GM19328 (cell line): ENCODE data around the gene ADCY4.

Source experiments
- ATAC-seq: cut with Tn5 transposase; IDR thresholded peaks from one replicate; pipeline ENCODE4 v1.9.1; 2021; ENCODE audit warnings: mild to moderate bottlenecking, moderate library complexity; ENCODE audit not compliant: unreplicated experiment

The ADCY4 gene

DNA sequence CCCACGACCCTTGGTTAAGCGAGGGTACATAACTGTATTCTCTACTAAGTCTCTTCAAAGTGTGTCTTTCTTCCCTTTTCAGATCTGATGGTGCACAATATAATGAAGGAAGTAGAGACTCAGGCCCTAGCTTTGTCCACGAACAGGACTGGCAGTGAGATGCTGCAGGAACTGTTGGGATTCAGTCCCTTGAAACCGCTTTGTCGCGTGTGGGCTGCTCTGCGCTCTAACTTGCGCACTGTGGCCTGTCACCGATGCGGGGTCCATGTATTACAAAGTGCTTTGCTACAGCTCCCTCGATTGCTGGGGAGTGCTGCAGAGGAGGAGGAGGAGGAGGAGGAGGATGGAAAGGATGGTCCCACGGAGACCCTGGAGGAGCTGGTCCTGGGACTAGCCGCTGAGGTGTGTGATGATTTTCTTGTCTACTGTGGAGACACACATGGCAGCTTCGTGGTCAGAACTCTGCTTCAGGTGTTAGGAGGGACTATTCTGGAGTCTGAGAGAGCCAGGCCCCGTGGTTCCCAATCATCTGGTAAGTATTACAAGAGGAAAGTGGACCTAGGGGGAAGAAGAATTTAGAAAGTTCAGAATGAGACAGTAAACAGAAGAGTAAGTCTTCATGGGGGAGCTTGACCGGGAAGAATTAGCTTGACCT lies 34.4 kb downstream of the ADCY4 start:
- no peak for ATAC-seq

GRCh38 chr14:24299255-24300191 lies 35.3 kb downstream of the ADCY4 start, which contains the start of the genes DHRS1 and NOP9:
Gene DHRS1 (minus strand): TSS chr14:24299780. CDS start chr14:24299106, 674 bp downstream.
Gene NOP9 (plus strand): TSS chr14:24299850. CDS start chr14:24299955, 105 bp downstream.
- peak; percentile 53 for ATAC-seq

DNA sequence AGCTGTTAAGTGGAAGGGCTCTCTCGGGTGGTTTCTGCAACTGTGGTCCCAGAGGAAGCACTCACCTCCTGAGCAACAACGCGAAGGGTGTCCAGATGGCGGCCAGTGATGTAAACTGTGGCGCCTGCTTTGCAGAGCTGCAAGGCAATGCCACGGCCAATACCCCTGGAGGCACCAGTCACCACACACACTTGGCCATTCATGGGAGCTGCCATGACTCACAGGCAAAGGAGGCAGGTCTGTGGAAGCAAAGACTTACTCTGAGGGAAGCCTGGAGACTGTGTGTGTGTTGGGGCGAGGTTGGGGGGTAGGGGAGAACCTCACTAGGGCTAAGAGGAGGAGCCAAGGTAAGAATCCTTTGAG lies 36.0 kb downstream of the ADCY4 start:
- no peak for ATAC-seq

- ATAC-seq = peak; percentile 10
Measured at GRCh38 chr14:24297190-24297964, 37.5 kb downstream of the ADCY4 start.

DNA sequence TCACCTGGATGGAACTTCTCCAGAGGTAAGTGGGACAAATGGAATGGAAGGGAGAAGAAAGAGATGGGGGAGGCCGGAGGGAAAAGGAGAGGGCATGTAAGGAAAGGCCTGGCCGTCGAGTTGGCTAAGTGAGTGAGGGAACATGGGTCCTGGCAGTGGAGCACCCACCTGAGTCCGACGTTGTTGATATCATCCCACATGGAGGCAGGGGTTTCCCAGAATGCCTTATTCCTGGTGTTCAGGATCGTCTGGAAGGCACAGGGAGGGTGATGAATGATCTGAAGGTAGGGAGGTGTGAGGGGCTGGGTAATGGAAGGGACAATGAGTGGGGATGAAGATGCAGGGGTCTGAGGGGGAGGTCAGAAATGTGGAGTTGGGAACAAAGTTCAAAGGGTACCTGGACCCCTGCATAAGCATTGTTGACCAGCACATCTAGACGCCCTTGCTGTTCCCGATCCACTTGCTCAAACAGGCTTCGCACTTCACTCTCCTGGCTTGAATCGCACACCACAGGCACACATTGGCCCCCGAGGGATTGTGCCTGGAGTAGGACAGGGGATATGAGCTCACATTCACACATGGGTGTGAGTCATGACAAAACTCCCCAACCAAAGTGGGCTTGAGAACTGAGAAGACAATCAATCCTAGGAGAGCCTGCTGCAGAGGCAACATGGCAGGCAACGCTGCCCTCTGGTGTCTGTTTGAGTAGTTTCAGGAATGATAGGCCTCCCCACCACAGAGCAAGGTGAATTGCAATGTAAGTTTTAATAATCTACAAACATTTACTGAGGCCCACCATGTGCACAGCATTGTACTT lies 38.3 kb downstream of the ADCY4 start:
- peak; percentile 47 for ATAC-seq

DNA sequence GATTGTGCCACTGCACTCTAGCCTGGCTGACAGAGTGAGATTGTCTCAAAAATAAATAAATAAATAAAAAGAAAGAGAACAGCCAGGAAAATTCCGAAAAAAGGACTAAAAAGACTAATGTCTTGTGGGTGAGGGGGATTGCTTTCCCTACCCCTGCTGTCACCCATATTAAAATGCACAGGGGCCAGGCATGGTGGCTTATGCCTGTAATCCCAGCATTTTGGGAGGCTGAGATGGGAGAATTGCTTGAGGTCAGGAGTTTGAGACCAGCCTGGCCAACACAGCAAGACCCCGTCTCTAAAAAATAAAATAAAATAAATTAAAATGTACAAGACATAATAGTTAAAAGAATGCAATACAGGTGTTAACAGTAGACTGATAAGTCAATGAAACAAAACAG lies 41.3 kb downstream of the ADCY4 start:
- no peak for ATAC-seq

DNA sequence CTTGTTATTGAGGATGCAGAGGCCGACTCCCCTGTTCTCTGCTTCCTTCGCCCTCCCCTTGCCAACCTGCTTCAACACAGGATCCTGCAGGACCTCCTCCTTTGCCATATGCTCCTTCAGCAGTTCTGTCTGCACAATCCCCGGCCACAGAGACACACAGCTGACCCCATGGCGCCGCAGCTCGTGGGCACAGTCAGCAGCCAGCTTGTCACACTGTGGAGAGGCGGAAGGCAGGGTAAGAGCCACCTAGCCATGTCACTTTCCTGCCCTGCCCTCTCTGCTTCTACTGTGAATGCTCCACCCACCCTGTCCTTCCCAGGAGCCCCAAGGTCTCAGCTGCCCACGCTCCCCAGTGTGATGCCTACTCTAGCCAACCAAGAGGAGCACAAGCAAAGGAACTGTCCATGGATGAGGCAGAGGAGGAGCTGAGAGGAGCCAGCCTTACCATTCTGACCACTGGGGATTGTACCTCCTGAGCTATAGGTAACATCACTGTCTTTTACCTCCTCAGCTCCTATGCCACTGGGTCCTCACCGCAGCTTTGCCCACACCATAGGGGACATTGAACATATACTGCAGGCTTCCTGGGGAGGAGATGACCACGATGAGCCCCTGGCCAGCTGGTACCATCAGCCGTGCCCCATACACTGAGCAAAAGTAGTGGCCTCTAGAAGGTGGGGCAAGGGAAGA lies 42.6 kb downstream of the ADCY4 start:
- no peak for ATAC-seq

- ATAC-seq = no peak
Measured at GRCh38 chr14:24291446-24292117, 43.3 kb downstream of the ADCY4 start.

GRCh38 chr14:24290746-24291145 lies 44.1 kb downstream of the ADCY4 start:
- no peak for ATAC-seq

DNA sequence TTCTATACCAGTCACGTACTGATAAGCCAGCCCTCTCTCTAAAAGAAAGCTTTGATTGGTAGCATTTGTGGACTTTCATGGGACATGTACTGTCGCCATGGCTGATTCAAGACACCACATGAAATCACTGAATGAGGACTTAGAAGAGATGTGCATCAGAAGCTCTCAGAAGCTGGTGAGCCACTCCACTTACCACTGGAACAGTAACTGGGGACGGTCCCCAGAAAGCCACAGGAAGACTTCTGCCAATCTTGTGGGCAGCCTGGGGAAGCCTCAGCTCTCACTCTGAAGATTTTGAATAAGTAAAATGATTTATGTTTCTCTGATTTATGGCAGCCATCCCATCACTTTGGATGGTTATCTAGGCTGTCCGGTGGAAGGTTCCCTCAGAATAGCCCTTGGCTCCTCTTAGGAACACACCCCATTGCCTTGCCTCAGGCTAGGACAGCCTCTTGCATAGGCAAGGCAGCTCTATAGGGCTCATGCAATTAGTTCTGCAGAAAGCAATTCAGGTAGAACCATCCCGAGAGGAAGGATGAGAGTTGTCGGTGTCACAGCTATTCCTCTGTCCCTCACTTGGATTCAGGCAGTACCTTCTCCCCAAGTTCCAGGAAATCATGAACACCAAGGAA lies 45.1 kb downstream of the ADCY4 start:
- peak; percentile 57 for ATAC-seq

DNA sequence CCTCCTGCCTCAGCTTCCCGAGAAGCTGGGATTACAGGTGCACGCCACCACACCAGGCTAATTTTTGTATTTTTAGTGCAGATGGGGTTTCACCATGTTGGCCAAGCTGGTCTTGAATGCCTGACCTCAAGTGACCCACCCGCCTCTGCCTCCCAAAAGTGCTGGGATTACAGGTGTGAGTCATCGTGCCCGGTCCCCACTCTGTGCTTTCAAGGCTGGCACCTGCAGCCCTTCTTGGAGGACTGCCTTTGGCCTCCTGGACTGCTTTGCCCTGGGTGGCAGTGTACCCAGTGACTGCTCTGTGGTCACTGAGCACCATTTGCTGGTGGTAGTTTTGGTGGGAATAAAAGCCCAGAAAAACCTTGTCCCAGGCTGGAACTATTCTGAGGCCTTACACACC lies 47.9 kb downstream of the ADCY4 start:
- ATAC-seq = no peak

DNA sequence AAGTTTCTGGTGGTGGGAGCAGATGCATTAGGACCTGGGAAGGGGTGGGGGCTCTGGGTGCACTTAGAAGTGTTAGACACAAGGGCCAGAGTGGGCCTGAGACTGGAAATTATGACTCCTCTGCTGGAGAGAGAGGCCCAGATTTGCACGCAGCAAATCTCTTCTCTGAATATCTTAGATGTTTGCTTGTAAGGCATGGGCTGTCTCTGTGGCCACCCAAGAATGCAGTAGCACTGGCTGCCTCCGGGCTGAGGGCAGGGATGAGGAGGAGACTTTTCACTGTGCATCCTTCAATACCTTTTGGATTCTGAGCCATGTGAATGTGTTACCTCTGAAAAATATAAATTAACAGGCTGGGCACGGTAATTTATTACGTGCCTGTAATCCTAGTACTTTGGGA lies 49.5 kb downstream of the ADCY4 start:
- no peak for ATAC-seq

DNA sequence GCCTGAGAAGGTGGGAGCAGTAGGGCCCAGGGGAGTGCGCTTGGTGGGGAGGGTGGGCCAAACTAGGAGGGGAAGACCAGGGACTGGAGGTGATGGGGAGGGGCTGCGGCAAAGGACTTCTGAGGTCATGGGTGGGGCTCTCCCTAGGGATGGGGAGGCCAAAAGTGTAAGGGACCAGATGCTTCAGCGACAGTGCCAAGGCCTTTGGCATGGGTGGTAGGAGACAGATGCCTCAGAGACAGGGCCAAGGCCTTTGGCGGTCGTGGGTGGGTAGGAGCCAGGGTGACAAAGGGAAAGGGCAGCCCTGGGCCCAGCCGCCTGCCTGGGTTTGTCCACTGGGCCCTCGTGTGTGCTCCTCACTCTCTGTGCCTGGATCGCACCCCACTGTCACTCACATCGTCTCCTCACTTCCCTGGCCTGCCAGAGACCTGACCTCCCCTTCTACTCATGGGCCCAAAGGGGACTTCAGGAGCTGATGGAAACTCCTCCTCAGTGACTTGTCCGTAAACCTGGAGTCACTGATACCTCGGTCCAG lies 50.3 kb downstream of the ADCY4 start:
- no peak for ATAC-seq

- no peak for ATAC-seq
Measured at GRCh38 chr14:24283796-24284460, 50.9 kb downstream of the ADCY4 start.

DNA sequence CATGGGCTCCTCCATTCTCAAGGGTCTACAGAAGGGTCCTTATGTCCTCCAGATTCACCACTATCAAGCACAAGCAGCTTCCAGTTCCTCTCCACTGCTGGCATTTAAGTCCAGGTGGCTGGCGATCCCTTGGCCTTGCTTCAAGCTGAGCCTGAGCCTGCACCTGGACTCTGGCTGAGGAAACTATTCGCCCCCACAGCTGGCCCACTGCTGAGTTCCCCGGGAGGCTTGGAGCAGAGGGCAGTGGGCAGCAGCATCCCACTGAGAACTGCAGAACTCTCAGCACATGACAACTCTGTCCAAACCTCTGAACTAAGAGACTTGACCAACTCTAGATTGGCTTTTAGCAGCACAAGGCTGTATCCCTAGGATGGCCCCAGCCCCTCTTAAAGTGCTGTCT lies 52.1 kb downstream of the ADCY4 start:
- no peak for ATAC-seq

GRCh38 chr14:24281636-24282035 lies 53.2 kb downstream of the ADCY4 start:
- no peak for ATAC-seq

DNA sequence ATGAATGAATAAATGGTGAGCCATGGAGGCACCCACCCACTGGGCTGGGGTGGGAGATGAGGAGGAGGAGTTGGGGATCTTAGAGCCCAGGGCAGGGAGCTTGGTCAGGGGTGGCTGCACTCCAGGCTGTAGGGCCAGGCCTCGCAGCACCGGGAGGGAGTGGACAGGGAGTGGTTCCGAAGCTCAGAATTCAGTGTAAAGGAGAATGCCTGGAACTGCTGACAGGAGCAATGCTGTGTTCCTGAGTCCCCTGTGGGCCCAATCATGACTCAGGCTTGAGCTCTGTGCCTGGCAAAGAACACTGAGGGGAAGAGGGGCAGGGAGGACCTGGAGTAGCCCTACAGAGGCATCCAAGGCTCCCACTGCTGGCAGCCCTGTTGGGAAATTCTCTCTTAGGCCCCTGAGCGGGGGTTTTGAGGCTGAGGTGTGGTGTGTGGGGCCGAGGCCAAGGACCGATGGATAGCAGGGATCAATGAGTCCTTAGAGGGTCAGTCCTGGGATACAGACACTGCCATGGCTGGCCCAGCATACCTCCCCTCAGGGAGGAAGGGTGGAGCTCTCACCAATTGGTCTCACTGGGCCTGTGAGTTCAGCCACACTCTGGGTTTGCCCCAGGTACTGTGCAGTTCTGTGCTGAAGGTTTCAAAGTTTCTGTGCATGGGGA lies 53.9 kb downstream of the ADCY4 start:
- no peak for ATAC-seq
